HEK293 (cell line): ENCODE measurements around the gene NSD1.

ENCODE experiments used
- CTCF ChIA-PET: fragments of 350-600 bp; formaldehyde crosslinking; extraction: SDS; loops from one replicate; lab custom pipeline; 2021; ENCODE audit warnings: antibody characterized with exemption; lab: Yijun Ruan, JAX
- POLR2A ChIA-PET: fragments of 300-600 bp; formaldehyde crosslinking; extraction: SDS; loops from one replicate; lab custom pipeline; 2020; ENCODE audit warnings: antibody characterized with exemption, inconsistent platforms; lab: Yijun Ruan, JAX
- H3K27ac ChIP-seq: fragments of 200-500 bp; sonication (Bioruptor generic); 2 replicates; pipeline ENCODE4 v1.5.1; 2014; ENCODE audit warnings: low read depth, low read length, control low read depth, inconsistent platforms; ENCODE audit errors: extremely low read depth
- H3K36me3 ChIP-seq, 2 experiments: fragments of 200-500 bp in 1 of 2; sonication (Bioruptor generic) in 1 of 2; 1 replicate in 1 of 2; 2 replicates in 1 of 2; pipeline ENCODE4 v1.5.1; 2014 to 2017; ENCODE audit warnings: inconsistent platforms in 2 of 2, low read length in 2 of 2; ENCODE audit not compliant: control insufficient read depth in 2 of 2, insufficient read depth in 1 of 2
- H3K4me1 ChIP-seq: fragments of 200-500 bp; sonication (Bioruptor generic); 2 replicates; pipeline ENCODE4 v1.5.1; 2014; ENCODE audit warnings: mild to moderate bottlenecking, low read length, inconsistent platforms; ENCODE audit not compliant: control insufficient read depth, insufficient read depth
- H3K4me3 ChIP-seq: 2 replicates; pipeline ENCODE4 v1.5.1; 2011; ENCODE audit warnings: low read depth, mild to moderate bottlenecking, control low read depth, low read length, moderate library complexity
- H3K9me3 ChIP-seq: fragments of 200-500 bp; sonication (Bioruptor generic); 2 replicates; pipeline ENCODE4 v1.5.1; 2014; ENCODE audit warnings: low read depth, low read length, inconsistent platforms; ENCODE audit not compliant: control insufficient read depth, insufficient read depth
- BCL11B ChIP-seq: fragments of 450-650 bp; formaldehyde crosslinking; IDR thresholded peaks from 2 replicates; pipeline ENCODE4 v1.5.1; 2016; ENCODE audit warnings: low read depth, missing biosample characterization, missing genetic modification characterization
- EGR2 ChIP-seq: fragments of 450-650 bp; formaldehyde crosslinking; IDR thresholded peaks from 2 replicates; pipeline ENCODE4 v1.5.1; 2016; ENCODE audit warnings: low read depth, missing biosample characterization, missing genetic modification characterization
- GFI1B ChIP-seq: fragments of 450-650 bp; formaldehyde crosslinking; IDR thresholded peaks from 2 replicates; pipeline ENCODE4 v1.5.1; 2016; ENCODE audit warnings: missing biosample characterization, missing genetic modification characterization
- GLIS1 ChIP-seq: fragments of 450-650 bp; formaldehyde crosslinking; IDR thresholded peaks from 2 replicates; pipeline ENCODE4 v1.5.1; 2016; ENCODE audit warnings: missing biosample characterization, missing genetic modification characterization
- HOXD13 ChIP-seq: sonication (generic); formaldehyde crosslinking; IDR thresholded peaks from 2 replicates; pipeline ENCODE4 v1.8.0; 2022; ENCODE audit warnings: missing genetic modification reagents, borderline replicate concordance
- IKZF3 ChIP-seq: fragments of 450-650 bp; IDR thresholded peaks from 2 replicates; pipeline ENCODE4 v1.5.0; 2018; ENCODE audit warnings: missing biosample characterization, mild to moderate bottlenecking, missing genetic modification characterization, moderate library complexity
- KLF10 ChIP-seq: fragments of 450-650 bp; IDR thresholded peaks from 2 replicates; pipeline ENCODE4 v1.5.1; 2018; ENCODE audit warnings: missing biosample characterization, mild to moderate bottlenecking, missing genetic modification characterization
- REPIN1 ChIP-seq: fragments of 450-650 bp; formaldehyde crosslinking; IDR thresholded peaks from 2 replicates; pipeline ENCODE4 v1.5.1; 2017; ENCODE audit warnings: missing biosample characterization, missing genetic modification characterization, low read depth
- SP2 ChIP-seq: fragments of 450-650 bp; formaldehyde crosslinking; IDR thresholded peaks from 2 replicates; pipeline ENCODE4 v1.5.1; 2016; ENCODE audit warnings: missing biosample characterization, missing genetic modification characterization
- WT1 ChIP-seq: fragments of 450-650 bp; formaldehyde crosslinking; IDR thresholded peaks from 2 replicates; pipeline ENCODE4 v1.5.1; 2016; ENCODE audit warnings: missing biosample characterization, missing genetic modification characterization
- ZIC2 ChIP-seq: fragments of 450-650 bp; formaldehyde crosslinking; IDR thresholded peaks from 2 replicates; pipeline ENCODE4 v1.5.1; 2016; ENCODE audit warnings: missing biosample characterization, missing genetic modification characterization
- ZNF138 ChIP-seq: fragments of 450-650 bp; formaldehyde crosslinking; IDR thresholded peaks from 2 replicates; pipeline ENCODE4 v1.5.1; 2016; ENCODE audit warnings: missing biosample characterization, missing genetic modification characterization, borderline replicate concordance
- ZNF23 ChIP-seq: fragments of 450-650 bp; formaldehyde crosslinking; IDR thresholded peaks from 2 replicates; pipeline ENCODE4 v1.5.1; 2016; ENCODE audit warnings: missing biosample characterization, missing genetic modification characterization, borderline replicate concordance
- ZNF626 ChIP-seq: fragments of 450-650 bp; sonication (Bioruptor Pico); formaldehyde crosslinking; IDR thresholded peaks from 2 replicates; pipeline ENCODE4 v1.5.1; 2018; ENCODE audit warnings: missing biosample characterization, missing genetic modification characterization, inconsistent platforms
- ZSCAN23 ChIP-seq: fragments of 450-650 bp; formaldehyde crosslinking; IDR thresholded peaks from 2 replicates; pipeline ENCODE4 v1.5.1; 2016; ENCODE audit warnings: missing biosample characterization, missing genetic modification characterization
- TF ChIP-seq, protein P1 (sequence below): fragments of 450-650 bp; formaldehyde crosslinking; IDR thresholded peaks from 2 replicates; pipeline ENCODE4 v1.5.1; 2016; ENCODE audit warnings: missing biosample characterization, missing genetic modification characterization
- TF ChIP-seq, protein P2 (sequence below): fragments of 450-650 bp; formaldehyde crosslinking; IDR thresholded peaks from 2 replicates; pipeline ENCODE4 v1.5.1; 2016; ENCODE audit warnings: missing biosample characterization, missing genetic modification characterization, borderline replicate concordance
- TF ChIP-seq, protein P3 (sequence below): fragments of 450-650 bp; formaldehyde crosslinking; IDR thresholded peaks from 2 replicates; pipeline ENCODE4 v1.5.1; 2017; ENCODE audit warnings: missing biosample characterization, mild to moderate bottlenecking, missing genetic modification characterization, moderate library complexity
- TF ChIP-seq, protein P4 (sequence below): fragments of 450-650 bp; formaldehyde crosslinking; IDR thresholded peaks from 2 replicates; pipeline ENCODE4 v1.5.1; 2017; ENCODE audit warnings: missing biosample characterization, missing genetic modification characterization

NSD1 gene

DNA sequence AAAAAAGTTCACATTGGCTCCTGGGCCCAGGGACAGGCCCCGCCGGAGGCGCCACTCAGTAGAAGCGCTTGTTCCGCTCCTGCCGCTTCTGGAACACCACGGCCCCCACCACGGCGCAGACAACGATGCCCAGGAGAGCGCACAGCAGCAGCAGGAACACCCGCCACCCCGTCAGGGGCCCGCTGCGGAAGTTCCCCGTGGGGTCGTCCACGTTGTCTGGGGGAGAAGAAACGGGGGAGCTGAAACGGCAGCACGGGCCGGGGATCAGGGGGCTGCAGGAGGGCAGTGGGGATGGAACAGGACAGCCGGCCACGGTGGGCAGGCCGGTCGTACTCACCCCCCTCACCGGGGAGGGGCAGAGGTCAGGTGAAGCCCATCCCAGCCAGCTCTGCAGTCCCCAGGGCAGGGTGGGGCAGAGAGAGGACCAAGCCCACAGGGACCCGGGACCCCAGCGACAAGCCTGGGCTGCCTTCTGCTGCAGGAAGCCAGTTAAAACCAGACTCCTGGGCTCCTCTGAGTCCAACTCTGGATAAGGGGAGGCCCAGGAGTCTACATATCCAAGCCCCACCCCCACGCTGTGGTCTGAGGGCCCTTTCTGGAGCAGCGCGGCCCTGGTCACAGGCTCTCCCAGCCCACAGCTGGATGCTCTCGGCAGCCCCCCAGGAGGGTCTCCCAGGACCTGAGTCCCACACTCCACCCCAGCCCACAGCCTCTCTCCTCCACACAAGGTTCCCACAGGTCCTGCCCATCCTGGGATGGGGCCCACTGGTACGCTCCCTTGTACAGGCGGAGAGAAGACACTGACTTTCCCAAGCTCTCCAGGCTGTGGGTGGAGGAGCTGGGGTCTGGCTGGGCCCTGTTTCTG is 198.7 kb downstream of the NSD1 start:
- ChIA-PET CTCF (interaction anchor here (0.9 to 1.1 kb wide), 3 partner anchors 10 to 22 kb away, joined by 3 read pairs; no protein-coding TSS in a partner anchor), POLR2A (interaction anchor here (1.7 kb wide), 1 partner anchor 19 kb away, joined by 7 read pairs; the partner anchor contains the start of gene LMAN2)
- Histone ChIP-seq H3K27ac (no peak overlapping the region), H3K36me3 (peaks cover 8 to 83% of the 10 kb centered on the region in 2 experiments; a peak in 2 of 3 replicates), H3K4me1 (no peaks in the 10 kb centered on the region), H3K9me3 (no peaks in the 10 kb centered on the region), H3K4me3 (no peak overlapping the region)
- TF ChIP-seq WT1 (tag by site-specific recombination) = no peak
- TF ChIP-seq ZSCAN23 (tag by site-specific recombination) = no peak
- TF ChIP-seq SP2 (tag by site-specific recombination) = no peak
- TF ChIP-seq, protein P1, sequence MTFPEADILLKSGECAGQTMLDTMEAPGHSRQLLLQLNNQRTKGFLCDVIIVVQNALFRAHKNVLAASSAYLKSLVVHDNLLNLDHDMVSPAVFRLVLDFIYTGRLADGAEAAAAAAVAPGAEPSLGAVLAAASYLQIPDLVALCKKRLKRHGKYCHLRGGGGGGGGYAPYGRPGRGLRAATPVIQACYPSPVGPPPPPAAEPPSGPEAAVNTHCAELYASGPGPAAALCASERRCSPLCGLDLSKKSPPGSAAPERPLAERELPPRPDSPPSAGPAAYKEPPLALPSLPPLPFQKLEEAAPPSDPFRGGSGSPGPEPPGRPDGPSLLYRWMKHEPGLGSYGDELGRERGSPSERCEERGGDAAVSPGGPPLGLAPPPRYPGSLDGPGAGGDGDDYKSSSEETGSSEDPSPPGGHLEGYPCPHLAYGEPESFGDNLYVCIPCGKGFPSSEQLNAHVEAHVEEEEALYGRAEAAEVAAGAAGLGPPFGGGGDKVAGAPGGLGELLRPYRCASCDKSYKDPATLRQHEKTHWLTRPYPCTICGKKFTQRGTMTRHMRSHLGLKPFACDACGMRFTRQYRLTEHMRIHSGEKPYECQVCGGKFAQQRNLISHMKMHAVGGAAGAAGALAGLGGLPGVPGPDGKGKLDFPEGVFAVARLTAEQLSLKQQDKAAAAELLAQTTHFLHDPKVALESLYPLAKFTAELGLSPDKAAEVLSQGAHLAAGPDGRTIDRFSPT (tag by site-specific recombination) = no peak

DNA sequence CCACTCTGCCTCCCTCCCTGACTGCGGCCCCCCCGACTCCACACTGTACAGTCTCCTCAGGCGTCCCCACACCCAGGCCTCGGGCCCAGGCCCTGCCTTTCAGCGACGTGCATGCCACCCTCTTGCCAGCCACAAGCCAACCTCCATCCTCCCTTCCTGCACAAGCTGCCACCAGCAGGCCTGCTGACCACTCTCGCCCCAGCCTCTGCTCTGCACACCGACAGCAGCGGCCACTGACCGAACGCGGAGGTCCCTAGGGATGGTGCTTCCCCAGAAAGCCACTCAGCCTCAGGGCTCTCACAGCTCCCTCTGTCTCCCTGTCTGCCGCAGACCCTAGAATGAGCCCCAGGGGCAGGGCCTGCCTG is 199.3 kb downstream of the NSD1 start:
- TF ChIP-seq REPIN1 = no peak
- TF ChIP-seq, protein P2, sequence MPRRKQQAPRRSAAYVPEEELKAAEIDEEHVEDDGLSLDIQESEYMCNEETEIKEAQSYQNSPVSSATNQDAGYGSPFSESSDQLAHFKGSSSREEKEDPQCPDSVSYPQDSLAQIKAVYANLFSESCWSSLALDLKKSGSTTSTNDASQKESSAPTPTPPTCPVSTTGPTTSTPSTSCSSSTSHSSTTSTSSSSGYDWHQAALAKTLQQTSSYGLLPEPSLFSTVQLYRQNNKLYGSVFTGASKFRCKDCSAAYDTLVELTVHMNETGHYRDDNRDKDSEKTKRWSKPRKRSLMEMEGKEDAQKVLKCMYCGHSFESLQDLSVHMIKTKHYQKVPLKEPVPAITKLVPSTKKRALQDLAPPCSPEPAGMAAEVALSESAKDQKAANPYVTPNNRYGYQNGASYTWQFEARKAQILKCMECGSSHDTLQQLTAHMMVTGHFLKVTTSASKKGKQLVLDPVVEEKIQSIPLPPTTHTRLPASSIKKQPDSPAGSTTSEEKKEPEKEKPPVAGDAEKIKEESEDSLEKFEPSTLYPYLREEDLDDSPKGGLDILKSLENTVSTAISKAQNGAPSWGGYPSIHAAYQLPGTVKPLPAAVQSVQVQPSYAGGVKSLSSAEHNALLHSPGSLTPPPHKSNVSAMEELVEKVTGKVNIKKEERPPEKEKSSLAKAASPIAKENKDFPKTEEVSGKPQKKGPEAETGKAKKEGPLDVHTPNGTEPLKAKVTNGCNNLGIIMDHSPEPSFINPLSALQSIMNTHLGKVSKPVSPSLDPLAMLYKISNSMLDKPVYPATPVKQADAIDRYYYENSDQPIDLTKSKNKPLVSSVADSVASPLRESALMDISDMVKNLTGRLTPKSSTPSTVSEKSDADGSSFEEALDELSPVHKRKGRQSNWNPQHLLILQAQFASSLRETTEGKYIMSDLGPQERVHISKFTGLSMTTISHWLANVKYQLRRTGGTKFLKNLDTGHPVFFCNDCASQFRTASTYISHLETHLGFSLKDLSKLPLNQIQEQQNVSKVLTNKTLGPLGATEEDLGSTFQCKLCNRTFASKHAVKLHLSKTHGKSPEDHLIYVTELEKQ (tag by site-specific recombination) = no peak
- no peak for TF ChIP-seq BCL11B (tag by site-specific recombination)
- no peak for TF ChIP-seq KLF10 (tag by site-specific recombination)
- no peak for TF ChIP-seq HOXD13
- TF ChIP-seq EGR2 = no peak
- TF ChIP-seq ZNF138 (tag by site-specific recombination) = no peak
- TF ChIP-seq, protein P3, sequence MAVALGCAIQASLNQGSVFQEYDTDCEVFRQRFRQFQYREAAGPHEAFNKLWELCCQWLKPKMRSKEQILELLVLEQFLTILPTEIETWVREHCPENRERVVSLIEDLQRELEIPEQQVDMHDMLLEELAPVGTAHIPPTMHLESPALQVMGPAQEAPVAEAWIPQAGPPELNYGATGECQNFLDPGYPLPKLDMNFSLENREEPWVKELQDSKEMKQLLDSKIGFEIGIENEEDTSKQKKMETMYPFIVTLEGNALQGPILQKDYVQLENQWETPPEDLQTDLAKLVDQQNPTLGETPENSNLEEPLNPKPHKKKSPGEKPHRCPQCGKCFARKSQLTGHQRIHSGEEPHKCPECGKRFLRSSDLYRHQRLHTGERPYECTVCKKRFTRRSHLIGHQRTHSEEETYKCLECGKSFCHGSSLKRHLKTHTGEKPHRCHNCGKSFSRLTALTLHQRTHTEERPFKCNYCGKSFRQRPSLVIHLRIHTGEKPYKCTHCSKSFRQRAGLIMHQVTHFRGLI = no peak
- TF ChIP-seq GLIS1 (tag by site-specific recombination) = no peak
- no peak for TF ChIP-seq ZNF626 (tag by site-specific recombination)
- TF ChIP-seq ZIC2 (tag by site-specific recombination) = no peak
- TF ChIP-seq, protein P4, sequence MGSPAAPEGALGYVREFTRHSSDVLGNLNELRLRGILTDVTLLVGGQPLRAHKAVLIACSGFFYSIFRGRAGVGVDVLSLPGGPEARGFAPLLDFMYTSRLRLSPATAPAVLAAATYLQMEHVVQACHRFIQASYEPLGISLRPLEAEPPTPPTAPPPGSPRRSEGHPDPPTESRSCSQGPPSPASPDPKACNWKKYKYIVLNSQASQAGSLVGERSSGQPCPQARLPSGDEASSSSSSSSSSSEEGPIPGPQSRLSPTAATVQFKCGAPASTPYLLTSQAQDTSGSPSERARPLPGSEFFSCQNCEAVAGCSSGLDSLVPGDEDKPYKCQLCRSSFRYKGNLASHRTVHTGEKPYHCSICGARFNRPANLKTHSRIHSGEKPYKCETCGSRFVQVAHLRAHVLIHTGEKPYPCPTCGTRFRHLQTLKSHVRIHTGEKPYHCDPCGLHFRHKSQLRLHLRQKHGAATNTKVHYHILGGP = no peak
- TF ChIP-seq IKZF3 (tag by site-specific recombination) = no peak
- TF ChIP-seq GFI1B (tag by site-specific recombination) = no peak
- no peak for TF ChIP-seq ZNF23
- H3K36me3 ChIP-seq = peaks cover 8 to 85% of the 10 kb centered on the region in 2 experiments; a peak in 2 of 3 replicates
- H3K27ac ChIP-seq = no peak overlapping the region
- no peaks in the 10 kb centered on the region for H3K4me1 ChIP-seq
- no peaks in the 10 kb centered on the region for H3K9me3 ChIP-seq
- ChIA-PET POLR2A (interaction anchor here (1.7 kb wide), 1 partner anchor 18 kb away, joined by 7 read pairs; the partner anchor contains the start of gene LMAN2), CTCF (interaction anchor here (0.9 to 1.1 kb wide), 3 partner anchors 9 to 22 kb away, joined by 3 read pairs; no protein-coding TSS in a partner anchor)
- H3K4me3 ChIP-seq = no peak overlapping the region
